HEK293 (cell line): Measurements from ENCODE around the gene HDAC2.
"Not testable (repeated sequence)": the region's sequence is repeated elsewhere in the genome, so short reads cannot be mapped to it uniquely, and the experiment has no call there.

ENCODE experiments used
- CTCF ChIP-seq: fragments of 450-650 bp; formaldehyde crosslinking; IDR thresholded peaks from 2 replicates; pipeline ENCODE4 v1.5.1; 2016; ENCODE audit warnings: missing biosample characterization, missing genetic modification characterization
- TSHZ1 ChIP-seq: fragments of 450-650 bp; formaldehyde crosslinking; IDR thresholded peaks from 2 replicates; pipeline ENCODE4 v1.5.1; 2016; ENCODE audit warnings: missing biosample characterization, missing genetic modification characterization, borderline replicate concordance
- ZNF513 ChIP-seq: fragments of 450-650 bp; IDR thresholded peaks from 2 replicates; pipeline ENCODE4 v1.5.1; 2018; ENCODE audit warnings: missing biosample characterization, missing genetic modification characterization
- ZNF677 ChIP-seq: fragments of 450-650 bp; IDR thresholded peaks from 2 replicates; pipeline ENCODE4 v1.5.0; 2018; ENCODE audit warnings: missing biosample characterization, mild to moderate bottlenecking, missing genetic modification characterization, moderate library complexity

GRCh38 chr6:113982675-113983074 is 11.7 kb upstream of the HDAC2 start:
- not testable (repeated sequence) for TF ChIP-seq CTCF (tag by site-specific recombination); ZNF513; TSHZ1 (tag by site-specific recombination); ZNF677
